ENCODE results near the gene EIF4ENIF1. TPM values are rescaled to one million over a fixed set of nuclear protein-coding genes. Genes with fewer than 3 reads are reported as not detected.
"Not testable (repeated sequence)": the region's sequence is repeated elsewhere in the genome, so short reads cannot be mapped to it uniquely, and the experiment has no call there.

Gene EIF4ENIF1
- total RNA-seq, 4 donors from 2014 or later = 23.8 to 51.4 (median 25.0) TPM

GRCh38 chr22:31532060-31532459, 42.4 kb upstream of the EIF4ENIF1 start:
- DNase-seq (ENCODE audit: extremely low spot score) = no peak
- TF ChIP-seq EP300 (IDR thresholded peaks at IDR 0.05) (no peak), POLR2A (IDR thresholded peaks at IDR 0.05; ENCODE audit: low read depth) (no peak), POLR2AphosphoS5 (IDR thresholded peaks at IDR 0.05) (no peak), CTCF (IDR thresholded peaks at IDR 0.05) (no peak)
- Histone ChIP-seq H3K36me3 (no peaks in the 10 kb centered on the region), H3K27me3 (no peaks in the 10 kb centered on the region), H3K4me3 (no peak overlapping the region), H3K27ac (replicated peaks in 1 of 4) (peak overlapping the region in 3 of 4 donors; percentile 56 to 72 (median 59)), H3K4me1 (peaks cover 0 to 34% (median 28%) of the 10 kb centered on the region in 4 donors), H3K9me3 (no peaks in the 10 kb centered on the region)
- intact Hi-C loops (cut with DNase I) = no loop called here
- 56% methylated on average over 1 of the region's 1 CpG for WGBS

GRCh38 chr22:31530823-31531195, 41.2 kb upstream of the EIF4ENIF1 start:
- Histone ChIP-seq H3K4me1 (peaks cover 0 to 34% (median 28%) of the 10 kb centered on the region in 4 donors), H3K27ac (replicated peaks in 1 of 4) (peak overlapping the region; percentile 55 to 72 (median 58)), H3K36me3 (no peaks in the 10 kb centered on the region), H3K4me3 (no peak overlapping the region), H3K9me3 (no peaks in the 10 kb centered on the region), H3K27me3 (no peaks in the 10 kb centered on the region)
- 44% methylated on average over 3 of the region's 3 CpGs for WGBS
- intact Hi-C loops (cut with DNase I) = no loop called here
- TF ChIP-seq CTCF (IDR thresholded peaks at IDR 0.05) = no peak
- TF ChIP-seq POLR2A (IDR thresholded peaks at IDR 0.05; ENCODE audit: low read depth) = no peak
- TF ChIP-seq POLR2AphosphoS5 (IDR thresholded peaks at IDR 0.05) = no peak
- TF ChIP-seq EP300 (IDR thresholded peaks at IDR 0.05) = no peak
- no peak for DNase-seq (ENCODE audit: extremely low spot score)

- TF ChIP-seq CTCF (IDR thresholded peaks at IDR 0.05) = no peak
- TF ChIP-seq POLR2AphosphoS5 (IDR thresholded peaks at IDR 0.05) = no peak
- no peak for TF ChIP-seq EP300 (IDR thresholded peaks at IDR 0.05)
- TF ChIP-seq POLR2A (IDR thresholded peaks at IDR 0.05; ENCODE audit: low read depth) = no peak
- Histone ChIP-seq H3K36me3 (no peaks in the 10 kb centered on the region), H3K9me3 (no peaks in the 10 kb centered on the region), H3K4me3 (no peak overlapping the region), H3K27me3 (no peaks in the 10 kb centered on the region), H3K4me1 (peaks cover 0 to 18% (median 14%) of the 10 kb centered on the region in 4 donors), H3K27ac (replicated peaks in 1 of 4) (no peak overlapping the region)
- DNase-seq (ENCODE audit: extremely low spot score) = no peak
- intact Hi-C loops (cut with DNase I) = no loop called here
- WGBS = 87% methylated on average over 6 of the region's 7 CpGs
Measured at GRCh38 chr22:31526270-31526669, 36.6 kb upstream of the EIF4ENIF1 start.

- intact Hi-C loops (cut with DNase I); H3K4me1 ChIP-seq; H3K27ac ChIP-seq (replicated peaks in 1 of 4); H3K27me3 ChIP-seq; H3K4me3 ChIP-seq; H3K9me3 ChIP-seq; H3K36me3 ChIP-seq; DNase-seq (ENCODE audit: extremely low spot score): not testable (repeated sequence)
- 95% methylated on average over 5 of the region's 5 CpGs for WGBS
Measured at GRCh38 chr22:31524132-31524531, 34.5 kb upstream of the EIF4ENIF1 start.

GRCh38 chr22:31520051-31520450, 30.4 kb upstream of the EIF4ENIF1 start:
- Histone ChIP-seq H3K27me3 (no peaks in the 10 kb centered on the region), H3K9me3 (no peaks in the 10 kb centered on the region), H3K27ac (replicated peaks in 1 of 4) (no peak overlapping the region), H3K4me1 (no peaks in the 10 kb centered on the region), H3K4me3 (no peak overlapping the region), H3K36me3 (peaks cover 0 to 3% (median 1%) of the 10 kb centered on the region in 4 donors)
- WGBS = 78% methylated on average over 4 of the region's 4 CpGs
- TF ChIP-seq EP300 (IDR thresholded peaks at IDR 0.05) = no peak
- intact Hi-C loops (cut with DNase I) = no loop called here
- DNase-seq (ENCODE audit: extremely low spot score) = no peak

GRCh38 chr22:31509061-31509762, 19.6 kb upstream of the EIF4ENIF1 start:
- no peak overlapping the region for H3K4me3 ChIP-seq
- DNase-seq (ENCODE audit: extremely low spot score) = no peak
- H3K4me1 ChIP-seq = no peaks in the 10 kb centered on the region
- H3K27me3 ChIP-seq = no peaks in the 10 kb centered on the region
- peaks cover 0 to 25% (median 7%) of the 10 kb centered on the region in 4 donors for H3K36me3 ChIP-seq
- WGBS = 92% methylated on average over 6 of the region's 6 CpGs
- H3K27ac ChIP-seq (replicated peaks in 1 of 4) = no peak overlapping the region
- intact Hi-C loops (cut with DNase I) = no loop called here
- TF ChIP-seq EP300 (IDR thresholded peaks at IDR 0.05) (no peak), POLR2A (IDR thresholded peaks at IDR 0.05; ENCODE audit: low read depth) (no peak), CTCF (IDR thresholded peaks at IDR 0.05) (no peak), POLR2AphosphoS5 (IDR thresholded peaks at IDR 0.05) (no peak)
- H3K9me3 ChIP-seq = peaks cover 0 to 4% (median 0%) of the 10 kb centered on the region in 4 donors
